Activated CD8-positive, alpha-beta T cell treated with anti-CD3 and anti-CD28 coated beads, Interleukin-2, amount 10 ng/mL, durations not matched to agents 7 days and 5 days (primary cell): Measurements from ENCODE around the gene SUFU. TPM values are rescaled to one million over a fixed set of nuclear protein-coding genes. Genes with fewer than 3 reads are reported as not detected.
A peak's percentile ranks its signal among the peaks of the same experiment; 100 is the strongest.
"Not testable (repeated sequence)": the region's sequence is repeated elsewhere in the genome, so short reads cannot be mapped to it uniquely, and the experiment has no call there.

Source experiments
- ATAC-seq: fragments of 150-1000 bp; cut with Tn5 transposase; one replicate; pipeline ENCODE4 v1.10.0; 2021; ENCODE audit warnings: moderate library complexity
- CTCF ChIA-PET: fragments of 350-600 bp; sonication (Branson Sonifier 250); formaldehyde crosslinking; loops from one replicate; lab custom pipeline; 2021; ENCODE audit warnings: antibody characterized with exemption; lab: Charles Lee
- POLR2A ChIA-PET: fragments of 350-600 bp; sonication (Branson Sonifier 250); formaldehyde crosslinking; loops from one replicate; lab custom pipeline; 2021; ENCODE audit warnings: antibody characterized with exemption; lab: Charles Lee
- DNase-seq: peaks from one replicate; pipeline ENCODE4 v3.0.0-alpha.2; 2020
- H3K27ac Mint-ChIP-seq: one replicate; pipeline ENCODE4 v1.8.0; 2021; ENCODE audit warnings: mild to moderate bottlenecking, mixed read lengths
- H3K27me3 Mint-ChIP-seq: one replicate; pipeline ENCODE4 v1.8.0; 2021; ENCODE audit warnings: low read depth, mixed read lengths
- H3K36me3 Mint-ChIP-seq: one replicate; pipeline ENCODE4 v1.8.0; 2021; ENCODE audit warnings: low read depth, mixed read lengths
- H3K4me1 Mint-ChIP-seq: one replicate; pipeline ENCODE4 v1.8.0; 2021; ENCODE audit warnings: low read depth, mixed read lengths
- H3K4me3 Mint-ChIP-seq: one replicate; pipeline ENCODE4 v1.8.0; 2021; ENCODE audit warnings: mild to moderate bottlenecking, mixed read lengths
- H3K9me3 Mint-ChIP-seq: one replicate; pipeline ENCODE4 v1.8.0; 2022; ENCODE audit warnings: mixed read lengths; ENCODE audit not compliant: insufficient read depth
- total RNA-seq, 2 experiments: library from RNA; stranded (reverse); gene quantifications; one replicate each; pipeline ENCODE4 v1.2.3, GENCODE V29; 2021

The SUFU gene
- total RNA-seq, 2 experiments from 2014 or later: 10.6 to 12.0 TPM

GRCh38 chr10:102484021-102484420, 19.8 kb upstream of the SUFU start:
- CTCF ChIA-PET: interaction anchor here (1.7 to 3.0 kb wide), 3 partner anchors 90 to 315 kb away, joined by 4 to 13 read pairs (median 5); no protein-coding TSS in a partner anchor
- no peak for ATAC-seq
- peaks cover 59% of the 10 kb centered on the region for H3K36me3 Mint-ChIP-seq

GRCh38 chr10:102485093-102485784, 18.5 kb upstream of the SUFU start:
- H3K4me1 Mint-ChIP-seq: no peaks in the 10 kb centered on the region
- H3K4me3 Mint-ChIP-seq: no peak overlapping the region
- H3K27ac Mint-ChIP-seq: no peak overlapping the region
- DNase-seq (no peak), ATAC-seq (no peak)
- ChIA-PET CTCF (interaction anchor here (0.6 to 1.7 kb wide), 2 partner anchors 19 to 91 kb away, joined by 3 to 4 read pairs; partner anchors contain the start of gene SUFU), POLR2A (no interaction called here)
- H3K27me3 Mint-ChIP-seq: no peaks in the 10 kb centered on the region
- H3K9me3 Mint-ChIP-seq: no peaks in the 10 kb centered on the region
- H3K36me3 Mint-ChIP-seq: peaks cover 56% of the 10 kb centered on the region

More at GRCh38 chr10:102484021-102484420, 19.8 kb upstream of the SUFU start:
- Mint-ChIP-seq H3K9me3 (no peaks in the 10 kb centered on the region), H3K4me1 (peaks cover 2% of the 10 kb centered on the region), H3K4me3 (no peak overlapping the region), H3K27ac (no peak overlapping the region), H3K27me3 (no peaks in the 10 kb centered on the region)
- no peak for DNase-seq
- POLR2A ChIA-PET: interaction anchor here (0.7 kb wide), 1 partner anchor 63 kb away, joined by 3 read pairs; no protein-coding TSS in a partner anchor

- peaks cover 26% of the 10 kb centered on the region for H3K36me3 Mint-ChIP-seq
- no peaks in the 10 kb centered on the region for H3K9me3 Mint-ChIP-seq
- ATAC-seq (no peak), DNase-seq (no peak)
- no peaks in the 10 kb centered on the region for H3K27me3 Mint-ChIP-seq
- ChIA-PET CTCF (no interaction called here), POLR2A (no interaction called here)
- H3K4me3 Mint-ChIP-seq: no peak overlapping the region
- no peak overlapping the region for H3K27ac Mint-ChIP-seq
- peaks cover 9% of the 10 kb centered on the region for H3K4me1 Mint-ChIP-seq
These were observed 12.6 kb upstream of the SUFU start for GRCh38 chr10:102491136-102491535.

- Mint-ChIP-seq H3K4me3 (no peak overlapping the region), H3K36me3 (peaks cover 20% of the 10 kb centered on the region), H3K27me3 (no peaks in the 10 kb centered on the region), H3K4me1 (peaks cover 9% of the 10 kb centered on the region), H3K27ac (peak overlapping the region; percentile 71), H3K9me3 (no peaks in the 10 kb centered on the region)
- POLR2A ChIA-PET: no interaction called here
- DNase-seq (no peak), ATAC-seq (no peak)
- CTCF ChIA-PET: no interaction called here
These were observed 11.3 kb upstream of the SUFU start for GRCh38 chr10:102492344-102492939.

- POLR2A ChIA-PET: no interaction called here
- Mint-ChIP-seq H3K36me3 (peaks cover 17% of the 10 kb centered on the region), H3K4me3 (no peak overlapping the region), H3K9me3 (no peaks in the 10 kb centered on the region), H3K4me1 (peaks cover 11% of the 10 kb centered on the region), H3K27ac (peak overlapping the region; percentile 47), H3K27me3 (no peaks in the 10 kb centered on the region)
- no peak for ATAC-seq
- CTCF ChIA-PET: no interaction called here
- DNase-seq: no peak
These were observed 10.8 kb upstream of the SUFU start for GRCh38 chr10:102492983-102493382.

- ChIA-PET POLR2A (no interaction called here), CTCF (no interaction called here)
- Mint-ChIP-seq H3K4me1 (peaks cover 15% of the 10 kb centered on the region), H3K4me3 (no peak overlapping the region), H3K36me3 (peaks cover 17% of the 10 kb centered on the region), H3K9me3 (no peaks in the 10 kb centered on the region), H3K27ac (peak overlapping the region; percentile 47), H3K27me3 (no peaks in the 10 kb centered on the region)
- DNase-seq (no peak), ATAC-seq (no peak)
These were observed 10.0 kb upstream of the SUFU start for GRCh38 chr10:102493771-102494170.

GRCh38 chr10:102497545-102497944, 6.2 kb upstream of the SUFU start:
- POLR2A ChIA-PET: no interaction called here
- ATAC-seq: no peak
- peaks cover 15% of the 10 kb centered on the region for H3K36me3 Mint-ChIP-seq
- H3K9me3 Mint-ChIP-seq: no peaks in the 10 kb centered on the region
- DNase-seq: no peak
- CTCF ChIA-PET: interaction anchor here (1.0 to 2.8 kb wide), 5 partner anchors 18 to 328 kb away, joined by 3 to 13 read pairs (median 4); no protein-coding TSS in a partner anchor
- H3K27me3 Mint-ChIP-seq: no peaks in the 10 kb centered on the region
- H3K4me3 Mint-ChIP-seq: no peak overlapping the region
- no peak overlapping the region for H3K27ac Mint-ChIP-seq
- H3K4me1 Mint-ChIP-seq: peaks cover 22% of the 10 kb centered on the region

- ChIA-PET POLR2A (no interaction called here), CTCF (interaction anchor here (2.2 kb wide), 1 partner anchor 20 kb away, joined by 7 read pairs; no protein-coding TSS in a partner anchor)
- Mint-ChIP-seq H3K27ac (no peak overlapping the region), H3K4me1 (peaks cover 16% of the 10 kb centered on the region), H3K4me3 (no peak overlapping the region), H3K36me3 (peaks cover 11% of the 10 kb centered on the region), H3K27me3 (no peaks in the 10 kb centered on the region), H3K9me3 (no peaks in the 10 kb centered on the region)
- DNase-seq: no peak
- ATAC-seq: no peak
These were observed 4.4 kb upstream of the SUFU start for GRCh38 chr10:102499356-102499755.

GRCh38 chr10:102500686-102501085, 3.1 kb upstream of the SUFU start:
- not testable (repeated sequence) for H3K9me3 Mint-ChIP-seq, H3K27ac Mint-ChIP-seq, H3K27me3 Mint-ChIP-seq, DNase-seq, H3K4me3 Mint-ChIP-seq, ATAC-seq
- peaks cover 28% of the 10 kb centered on the region for H3K4me1 Mint-ChIP-seq
- CTCF ChIA-PET: interaction anchor here (1.0 to 7.9 kb wide), 3 partner anchors 21 to 80 kb away, joined by 3 to 142 read pairs (median 5); no protein-coding TSS in a partner anchor
- H3K36me3 Mint-ChIP-seq: peaks cover 18% of the 10 kb centered on the region
- POLR2A ChIA-PET: interaction anchor here (0.6 kb wide), 1 partner anchor 65 kb away, joined by 3 read pairs; no protein-coding TSS in a partner anchor

GRCh38 chr10:102501201-102502028, 2.4 kb upstream of the SUFU start:
- ChIA-PET CTCF (interaction anchor here (1.0 to 7.9 kb wide), 6 partner anchors 11 to 269 kb away, joined by 3 to 142 read pairs (median 10); no protein-coding TSS in a partner anchor), POLR2A (interaction anchor here (0.6 to 1.1 kb wide), 2 partner anchors 51 to 66 kb away, joined by 3 to 4 read pairs; no protein-coding TSS in a partner anchor)
- DNase-seq (no peak), ATAC-seq (no peak)
- Mint-ChIP-seq H3K4me3 (no peak overlapping the region), H3K4me1 (peaks cover 28% of the 10 kb centered on the region), H3K27me3 (no peaks in the 10 kb centered on the region), H3K27ac (no peak overlapping the region), H3K9me3 (no peaks in the 10 kb centered on the region), H3K36me3 (peaks cover 21% of the 10 kb centered on the region)

- CTCF ChIA-PET: interaction anchor here (0.7 to 7.9 kb wide), 19 partner anchors 10 to 313 kb away, joined by 3 to 142 read pairs (median 5); partner anchors contain the start of genes ARL3, C10orf95 and CUEDC2
These were observed 1.8 kb upstream of the SUFU start for GRCh38 chr10:102502029-102502336.

More at GRCh38 chr10:102502029-102502336, 1.8 kb upstream of the SUFU start:
- DNase-seq: peak; percentile 99
- peaks cover 23% of the 10 kb centered on the region for H3K36me3 Mint-ChIP-seq
- no peaks in the 10 kb centered on the region for H3K9me3 Mint-ChIP-seq
- peak; percentile 80 for ATAC-seq
- no peak overlapping the region for H3K27ac Mint-ChIP-seq
- no peaks in the 10 kb centered on the region for H3K27me3 Mint-ChIP-seq
- H3K4me1 Mint-ChIP-seq: peaks cover 32% of the 10 kb centered on the region
- H3K4me3 Mint-ChIP-seq: no peak overlapping the region
- POLR2A ChIA-PET: interaction anchor here (1.1 to 1.7 kb wide), 2 partner anchors 52 to 144 kb away, joined by 4 to 5 read pairs; no protein-coding TSS in a partner anchor
